KMS-11 (cell line): Measurements from ENCODE around the gene VENTX.

ENCODE experiments used
- H2AFZ ChIP-seq: fragments of 200-600 bp; sonication (generic); 2 replicates; pipeline ENCODE4 v1.6.1; 2016; ENCODE audit warnings: antibody characterized with exemption, mixed run types, low read depth
- H3K27ac ChIP-seq: fragments of 200-600 bp; sonication (generic); 2 replicates; pipeline ENCODE4 v1.6.1; 2016; ENCODE audit warnings: mild to moderate bottlenecking, mixed run types
- H3K27me3 ChIP-seq: fragments of 200-600 bp; sonication (generic); 2 replicates; pipeline ENCODE4 v1.6.1; 2017; ENCODE audit warnings: mild to moderate bottlenecking, low read depth, mixed run types, moderate library complexity; ENCODE audit not compliant: insufficient read depth
- H3K36me3 ChIP-seq: fragments of 200-600 bp; sonication (generic); 2 replicates; pipeline ENCODE4 v1.6.1; 2017; ENCODE audit warnings: mild to moderate bottlenecking, mixed run types; ENCODE audit not compliant: insufficient read depth
- H3K4me1 ChIP-seq: fragments of 200-600 bp; sonication (generic); 2 replicates; pipeline ENCODE4 v1.6.1; 2016; ENCODE audit warnings: mild to moderate bottlenecking, low read depth, mixed run types; ENCODE audit not compliant: poor library complexity, severe bottlenecking
- H3K4me2 ChIP-seq: fragments of 200-600 bp; sonication (generic); 2 replicates; pipeline ENCODE4 v1.7.0; 2016; ENCODE audit warnings: mild to moderate bottlenecking, mixed run types
- H3K4me3 ChIP-seq: fragments of 200-600 bp; sonication (generic); IDR thresholded peaks from 2 replicates; pipeline ENCODE4 v1.6.1; 2017; ENCODE audit warnings: low read depth, low read length, mixed read lengths; ENCODE audit not compliant: insufficient read depth
- H3K79me2 ChIP-seq: fragments of 200-600 bp; sonication (generic); 2 replicates; pipeline ENCODE4 v1.6.1; 2016; ENCODE audit warnings: low read depth, mixed run types; ENCODE audit not compliant: insufficient read depth
- H3K9ac ChIP-seq: fragments of 200-600 bp; sonication (generic); 2 replicates; pipeline ENCODE4 v1.6.1; 2016; ENCODE audit warnings: mild to moderate bottlenecking, mixed run types
- H4K20me1 ChIP-seq: fragments of 200-600 bp; sonication (generic); 2 replicates; pipeline ENCODE4 v1.6.1; 2016; ENCODE audit warnings: mild to moderate bottlenecking, mixed run types; ENCODE audit not compliant: insufficient read depth
- TF ChIP-seq, protein P1 (sequence below): fragments of 200-600 bp; sonication (generic); conservative IDR thresholded peaks from 2 replicates; pipeline ENCODE4 v1.6.1; 2017; ENCODE audit warnings: low read depth, mild to moderate bottlenecking, antibody characterized with exemption, low read length, moderate library complexity, mixed read lengths

Gene VENTX

DNA sequence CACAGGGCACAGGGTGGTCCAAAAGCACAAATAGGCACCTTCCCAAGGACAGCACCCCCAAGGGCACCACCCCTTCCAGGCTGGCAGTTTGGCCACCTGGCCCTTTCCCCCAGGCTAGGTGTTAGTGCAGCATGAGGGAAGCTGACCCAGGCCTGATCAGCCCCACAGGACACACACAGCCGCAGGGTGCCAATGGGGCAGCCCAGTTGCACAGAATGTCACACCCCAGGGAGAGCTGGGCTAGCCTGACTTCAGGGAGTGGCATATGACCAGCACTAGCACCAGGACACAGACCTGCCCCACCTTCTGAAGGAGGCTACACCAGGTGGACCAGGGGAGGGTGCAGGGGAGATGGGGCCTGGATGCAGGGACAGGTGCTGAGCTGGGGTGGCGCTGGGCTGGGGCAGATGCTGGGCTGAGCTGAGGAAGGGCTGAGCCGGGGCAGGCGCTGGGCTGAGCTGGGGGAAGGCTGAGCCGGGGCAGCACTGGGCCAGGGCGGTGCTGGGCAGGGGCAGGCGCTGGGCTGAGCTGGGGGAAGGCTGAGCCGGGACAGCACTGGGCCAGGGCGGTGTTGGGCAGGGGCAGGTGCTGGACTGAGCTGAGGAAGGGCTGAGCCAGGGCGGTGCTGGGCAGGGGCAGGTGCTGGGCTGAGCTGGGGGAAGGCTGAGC lies 42.9 kb downstream of the VENTX start:
- H3K27ac ChIP-seq: no peak overlapping the region
- no peak overlapping the region for H3K4me2 ChIP-seq
- no peak overlapping the region for H2AFZ ChIP-seq
- H3K27me3 ChIP-seq: no peaks in the 10 kb centered on the region
- H3K9ac ChIP-seq: no peak overlapping the region
- H3K36me3 ChIP-seq: no peaks in the 10 kb centered on the region
- TF ChIP-seq, protein P1, sequence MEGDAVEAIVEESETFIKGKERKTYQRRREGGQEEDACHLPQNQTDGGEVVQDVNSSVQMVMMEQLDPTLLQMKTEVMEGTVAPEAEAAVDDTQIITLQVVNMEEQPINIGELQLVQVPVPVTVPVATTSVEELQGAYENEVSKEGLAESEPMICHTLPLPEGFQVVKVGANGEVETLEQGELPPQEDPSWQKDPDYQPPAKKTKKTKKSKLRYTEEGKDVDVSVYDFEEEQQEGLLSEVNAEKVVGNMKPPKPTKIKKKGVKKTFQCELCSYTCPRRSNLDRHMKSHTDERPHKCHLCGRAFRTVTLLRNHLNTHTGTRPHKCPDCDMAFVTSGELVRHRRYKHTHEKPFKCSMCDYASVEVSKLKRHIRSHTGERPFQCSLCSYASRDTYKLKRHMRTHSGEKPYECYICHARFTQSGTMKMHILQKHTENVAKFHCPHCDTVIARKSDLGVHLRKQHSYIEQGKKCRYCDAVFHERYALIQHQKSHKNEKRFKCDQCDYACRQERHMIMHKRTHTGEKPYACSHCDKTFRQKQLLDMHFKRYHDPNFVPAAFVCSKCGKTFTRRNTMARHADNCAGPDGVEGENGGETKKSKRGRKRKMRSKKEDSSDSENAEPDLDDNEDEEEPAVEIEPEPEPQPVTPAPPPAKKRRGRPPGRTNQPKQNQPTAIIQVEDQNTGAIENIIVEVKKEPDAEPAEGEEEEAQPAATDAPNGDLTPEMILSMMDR: no peak
- no peaks in the 10 kb centered on the region for H4K20me1 ChIP-seq
- no peak overlapping the region for H3K4me3 ChIP-seq
- H3K79me2 ChIP-seq: no peaks in the 10 kb centered on the region
- H3K4me1 ChIP-seq: peaks cover 51% of the 10 kb centered on the region

DNA sequence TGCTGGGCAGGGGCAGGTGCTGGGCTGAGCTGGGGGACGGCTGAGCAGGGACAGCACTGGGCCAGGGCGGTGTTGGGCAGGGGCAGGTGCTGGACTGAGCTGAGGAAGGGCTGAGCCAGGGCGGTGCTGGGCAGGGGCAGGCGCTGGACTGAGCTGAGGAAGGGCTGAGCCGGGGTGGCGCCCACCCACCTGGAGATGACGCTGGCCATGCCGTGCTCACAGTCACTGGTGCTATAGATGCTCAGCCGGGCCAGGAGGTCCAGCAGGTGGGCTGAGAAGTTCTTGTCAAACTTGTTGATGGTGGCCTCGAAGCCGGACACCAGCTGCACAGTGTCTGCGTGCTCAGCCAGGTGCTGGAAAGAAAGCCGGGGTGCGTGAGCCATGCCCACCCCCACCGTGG lies 43.4 kb downstream of the VENTX start:
- no peaks in the 10 kb centered on the region for H3K36me3 ChIP-seq
- no peak overlapping the region for H3K4me2 ChIP-seq

DNA sequence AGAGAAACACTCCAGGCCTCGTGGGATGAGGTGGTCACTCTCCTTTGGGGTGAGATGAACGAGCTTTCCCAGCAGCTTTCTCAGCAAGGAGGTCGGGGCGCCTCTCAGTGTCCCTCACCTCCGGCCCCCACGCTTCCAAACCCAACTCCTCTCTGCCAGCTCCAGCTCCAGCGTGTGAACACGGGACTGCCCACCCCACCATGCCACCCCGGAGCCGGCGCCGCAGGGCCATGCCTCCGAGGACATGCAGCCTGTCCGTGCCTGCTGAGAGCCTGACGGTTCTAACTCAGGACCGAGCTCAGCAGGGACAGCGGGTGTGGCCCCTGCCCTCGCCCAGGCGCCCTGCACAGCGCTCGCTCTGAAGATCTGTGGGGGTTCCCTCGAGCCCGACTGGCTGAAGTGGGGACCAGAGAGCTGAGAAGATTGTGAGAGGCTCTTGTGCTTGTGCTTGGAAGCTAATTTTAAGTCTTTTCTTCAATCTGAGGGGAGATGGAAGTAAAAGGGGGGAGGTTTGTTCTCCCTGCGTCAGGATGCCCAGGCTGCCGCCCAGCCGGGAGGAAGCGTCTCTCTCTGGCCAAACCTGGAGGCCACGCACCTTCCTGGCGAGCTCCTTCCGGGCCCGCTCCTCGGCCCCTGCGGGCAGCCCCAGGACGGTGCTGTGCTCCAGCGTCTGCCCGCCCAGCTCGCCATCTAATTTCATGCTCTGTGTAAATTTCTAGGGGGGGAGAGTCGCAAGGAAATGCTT lies 44.1 kb downstream of the VENTX start:
- H3K4me3 ChIP-seq: no peak overlapping the region
- H3K4me2 ChIP-seq: no peak overlapping the region
- no peak overlapping the region for H3K27ac ChIP-seq
- TF ChIP-seq, protein P1: no peak
- H3K36me3 ChIP-seq: no peaks in the 10 kb centered on the region
- no peaks in the 10 kb centered on the region for H4K20me1 ChIP-seq
- H3K27me3 ChIP-seq: no peaks in the 10 kb centered on the region
- H2AFZ ChIP-seq: no peak overlapping the region
- no peak overlapping the region for H3K9ac ChIP-seq
- no peaks in the 10 kb centered on the region for H3K79me2 ChIP-seq
- peaks cover 39% of the 10 kb centered on the region for H3K4me1 ChIP-seq

More for the DNA sequence above, 43.4 kb downstream of the VENTX start:
- no peak overlapping the region for H2AFZ ChIP-seq
- H4K20me1 ChIP-seq: no peaks in the 10 kb centered on the region
- no peak overlapping the region for H3K9ac ChIP-seq
- no peaks in the 10 kb centered on the region for H3K79me2 ChIP-seq
- no peak overlapping the region for H3K4me3 ChIP-seq
- H3K27me3 ChIP-seq: no peaks in the 10 kb centered on the region
- TF ChIP-seq, protein P1: no peak
- H3K4me1 ChIP-seq: peaks cover 45% of the 10 kb centered on the region
- no peak overlapping the region for H3K27ac ChIP-seq

DNA sequence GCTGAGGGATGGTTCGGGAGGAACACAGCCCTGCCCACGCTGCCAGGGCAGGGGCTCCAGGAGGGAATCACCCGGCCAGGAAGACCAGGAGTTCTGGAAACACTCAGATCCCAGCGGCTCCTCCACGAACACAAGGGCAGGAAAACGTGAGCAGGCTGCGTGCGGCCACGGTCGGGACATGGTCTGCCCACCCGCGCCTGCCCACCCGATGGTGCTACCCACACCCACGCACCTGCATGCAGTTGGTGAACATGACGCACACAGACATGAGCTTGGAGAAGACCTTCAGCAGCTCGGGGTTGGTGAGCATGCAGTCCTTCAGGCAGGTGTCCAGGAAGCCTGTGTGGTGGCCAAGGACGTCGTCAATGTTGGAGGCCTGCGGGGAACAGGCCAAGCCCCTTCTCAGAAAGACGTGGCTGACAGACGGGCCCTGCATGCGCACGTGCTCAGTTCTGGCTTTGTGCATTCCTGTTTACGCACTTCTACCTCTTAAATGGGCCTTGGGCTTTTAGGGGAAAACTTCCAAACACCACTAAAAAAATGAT lies 45.3 kb downstream of the VENTX start:
- H3K4me2 ChIP-seq: no peak overlapping the region
- H3K9ac ChIP-seq: no peak overlapping the region
- no peaks in the 10 kb centered on the region for H4K20me1 ChIP-seq
- no peaks in the 10 kb centered on the region for H3K79me2 ChIP-seq
- TF ChIP-seq, protein P1: no peak
- no peaks in the 10 kb centered on the region for H3K36me3 ChIP-seq
- H3K4me1 ChIP-seq: peaks cover 28% of the 10 kb centered on the region
- H3K4me3 ChIP-seq: no peak overlapping the region
- H2AFZ ChIP-seq: no peak overlapping the region
- no peaks in the 10 kb centered on the region for H3K27me3 ChIP-seq
- no peak overlapping the region for H3K27ac ChIP-seq
